GM15510 (cell line): ENCODE results near the gene CDH13.

Experiments
- POLR2A ChIP-seq: IDR thresholded peaks from 3 replicates; pipeline ENCODE4 v1.6.1; 2011; ENCODE audit warnings: borderline replicate concordance; ENCODE audit not compliant: insufficient read length; ENCODE audit errors: extremely low read depth

Gene CDH13

DNA sequence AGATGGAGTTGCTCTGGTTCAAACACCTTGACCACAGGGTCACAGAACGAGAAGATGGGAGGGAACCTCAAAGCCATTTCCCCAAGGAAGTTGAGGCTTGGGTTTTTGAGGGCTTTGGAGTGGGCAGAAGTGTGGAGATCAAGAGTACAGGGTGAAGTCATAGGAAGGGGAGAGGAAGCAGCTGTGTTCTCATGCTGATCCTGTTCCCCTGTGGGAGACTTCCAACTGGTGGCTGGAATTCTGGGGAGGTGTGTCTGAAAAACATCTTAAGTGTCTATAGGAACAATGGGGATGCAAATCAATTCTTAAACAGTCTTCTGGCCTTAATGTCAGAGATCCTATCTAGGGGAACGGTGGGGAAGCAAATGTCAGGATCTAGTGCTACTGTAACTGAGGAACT lies 1142.2 kb downstream of the CDH13 start:
- no peak for TF ChIP-seq POLR2A

DNA sequence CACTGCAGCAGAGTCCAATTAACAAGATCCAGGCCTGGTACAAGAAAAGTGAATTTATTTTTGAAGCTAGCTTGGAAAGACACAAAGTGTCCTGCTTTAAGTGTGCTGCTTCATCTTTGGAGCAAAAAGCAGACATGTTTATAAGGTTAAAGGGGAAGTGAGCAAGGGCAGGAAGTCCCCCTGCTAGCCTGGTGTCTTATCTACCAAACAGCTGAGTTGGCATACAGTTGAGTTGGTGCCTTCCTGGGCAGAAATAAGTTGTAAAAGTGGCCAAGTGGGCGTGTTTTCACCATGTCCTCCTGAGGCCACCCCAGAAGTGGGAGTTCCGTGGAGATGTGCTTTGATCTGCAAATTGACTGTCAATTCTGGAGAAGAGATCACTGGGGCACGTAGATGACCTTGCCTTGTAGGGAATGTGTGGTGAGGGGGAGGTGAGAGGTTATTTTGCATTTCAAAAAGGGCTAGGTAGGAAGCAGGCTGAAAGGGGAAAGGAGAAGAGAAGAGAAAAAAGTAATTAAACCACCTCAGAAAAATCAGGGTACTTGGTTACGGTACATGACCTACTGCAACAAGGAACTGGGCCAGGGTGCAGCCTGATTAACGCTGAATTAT lies 1142.7 kb downstream of the CDH13 start:
- TF ChIP-seq POLR2A = no peak

DNA sequence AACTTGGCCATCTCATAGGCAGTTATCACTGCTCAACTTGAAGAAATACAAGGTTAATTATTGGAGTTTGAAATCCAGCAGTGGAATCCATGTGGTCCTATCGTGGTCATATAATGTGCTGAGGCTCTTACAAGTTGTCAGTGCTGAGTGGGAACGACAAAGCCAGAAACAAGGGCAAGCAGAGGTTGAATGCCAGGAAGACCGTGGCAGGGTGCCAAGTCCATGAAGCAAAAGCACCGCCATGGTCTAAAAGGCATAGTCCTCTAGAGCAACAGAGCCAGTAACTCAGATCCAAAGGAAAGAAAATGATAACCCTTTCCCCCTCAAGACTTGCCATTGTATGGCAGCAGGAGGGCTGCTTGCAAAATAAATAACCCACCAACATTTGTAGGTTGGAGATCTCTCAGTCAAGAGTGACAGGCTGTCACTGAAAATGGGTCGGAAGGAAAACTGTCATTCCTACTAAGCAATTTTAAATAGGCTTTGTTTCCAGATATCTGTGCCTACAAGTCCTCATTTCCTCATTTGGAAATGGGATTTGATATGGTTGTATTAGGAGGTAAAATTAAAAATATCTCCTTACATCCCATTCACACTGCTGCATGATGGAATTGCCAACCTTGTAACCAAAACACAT lies 1144.7 kb downstream of the CDH13 start:
- TF ChIP-seq POLR2A = no peak

DNA sequence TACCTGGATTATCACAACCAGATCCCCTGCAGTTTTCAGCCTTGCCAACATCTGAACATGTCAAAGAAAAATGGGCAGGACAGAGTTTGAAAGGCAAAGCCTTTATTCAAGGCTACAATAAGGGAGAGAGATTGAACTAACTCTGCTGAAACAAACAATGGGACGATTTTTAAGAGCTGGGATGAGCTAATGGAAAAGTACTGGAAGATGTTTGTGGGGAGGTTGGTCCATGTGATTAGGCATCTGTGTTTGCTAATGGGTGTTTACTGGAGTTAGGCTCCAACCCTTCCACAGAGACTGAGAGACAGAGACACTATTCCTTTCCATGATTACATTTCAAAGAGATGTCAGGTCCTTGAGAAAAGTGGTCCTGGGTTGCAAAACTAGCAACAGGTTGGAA lies 1146.0 kb downstream of the CDH13 start:
- no peak for TF ChIP-seq POLR2A

DNA sequence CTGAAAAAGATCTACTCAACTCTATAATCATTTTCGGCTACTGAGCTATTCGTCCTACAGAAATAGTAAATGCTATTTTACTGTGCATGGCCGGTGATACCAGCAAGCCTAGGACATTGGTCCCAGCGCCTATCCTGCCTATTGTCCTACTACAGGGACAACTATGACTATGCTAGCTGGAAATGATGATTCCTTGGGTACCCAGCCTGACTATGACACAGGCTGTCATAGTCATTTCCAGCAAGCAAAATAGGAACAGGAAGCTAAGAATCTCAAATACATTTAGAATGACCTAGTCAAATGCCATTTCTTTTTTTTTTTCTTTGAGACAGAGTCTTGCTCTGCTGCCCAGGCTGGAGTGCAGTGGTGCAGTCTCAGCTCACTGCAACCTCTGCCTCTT lies 1147.3 kb downstream of the CDH13 start:
- no peak for TF ChIP-seq POLR2A

DNA sequence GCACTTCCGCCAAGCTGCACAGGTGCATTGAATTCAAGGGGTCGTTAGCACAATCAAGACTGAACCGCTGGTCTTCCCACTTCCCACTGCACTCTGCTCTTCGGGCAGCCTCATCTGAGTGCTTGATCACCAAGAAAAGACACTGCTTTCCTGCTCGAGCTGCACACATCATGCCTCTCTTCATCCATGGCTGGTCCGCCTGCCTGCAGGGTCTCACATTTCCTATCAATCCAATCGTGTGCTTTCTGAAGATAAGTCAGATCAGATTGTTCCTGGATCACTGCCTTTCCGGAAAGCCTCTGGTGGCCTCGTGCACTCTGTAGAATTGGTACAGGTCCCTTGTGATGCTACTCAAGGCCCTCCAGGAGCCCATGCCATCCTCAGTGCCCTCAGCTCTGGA lies 1150.2 kb downstream of the CDH13 start:
- no peak for TF ChIP-seq POLR2A

DNA sequence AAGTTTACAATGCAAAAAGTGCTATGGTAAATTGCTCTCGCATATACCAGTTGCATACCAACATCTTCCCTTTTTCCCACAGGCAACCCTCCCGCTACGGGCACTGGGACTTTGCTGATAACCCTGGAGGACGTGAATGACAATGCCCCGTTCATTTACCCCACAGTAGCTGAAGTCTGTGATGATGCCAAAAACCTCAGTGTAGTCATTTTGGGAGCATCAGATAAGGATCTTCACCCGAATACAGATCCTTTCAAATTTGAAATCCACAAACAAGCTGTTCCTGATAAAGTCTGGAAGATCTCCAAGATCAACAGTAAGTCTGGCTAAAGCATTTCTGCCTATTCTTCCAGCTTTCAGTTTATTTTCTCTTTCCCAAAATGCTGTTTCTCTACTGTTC lies 1153.1 kb downstream of the CDH13 start:
- no peak for TF ChIP-seq POLR2A

DNA sequence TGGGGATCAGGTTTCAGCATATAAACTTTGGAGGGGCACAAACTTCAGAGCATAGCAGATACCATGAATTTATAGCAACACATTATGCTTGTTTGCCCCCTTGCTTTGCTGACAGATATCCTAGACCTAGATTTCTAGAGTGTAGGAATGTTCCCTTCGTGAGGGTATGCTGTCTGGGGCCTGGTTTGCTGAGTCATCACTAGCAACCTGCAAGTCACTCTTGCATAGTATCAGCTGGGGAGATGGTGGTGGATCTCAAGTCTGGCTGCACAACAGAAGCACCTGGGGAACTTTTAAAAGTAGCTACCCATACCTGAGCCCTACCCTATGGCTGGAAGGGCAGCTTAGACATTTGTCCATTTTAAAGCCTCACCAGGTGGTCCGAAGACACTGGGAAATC lies 1158.7 kb downstream of the CDH13 start:
- no peak for TF ChIP-seq POLR2A

DNA sequence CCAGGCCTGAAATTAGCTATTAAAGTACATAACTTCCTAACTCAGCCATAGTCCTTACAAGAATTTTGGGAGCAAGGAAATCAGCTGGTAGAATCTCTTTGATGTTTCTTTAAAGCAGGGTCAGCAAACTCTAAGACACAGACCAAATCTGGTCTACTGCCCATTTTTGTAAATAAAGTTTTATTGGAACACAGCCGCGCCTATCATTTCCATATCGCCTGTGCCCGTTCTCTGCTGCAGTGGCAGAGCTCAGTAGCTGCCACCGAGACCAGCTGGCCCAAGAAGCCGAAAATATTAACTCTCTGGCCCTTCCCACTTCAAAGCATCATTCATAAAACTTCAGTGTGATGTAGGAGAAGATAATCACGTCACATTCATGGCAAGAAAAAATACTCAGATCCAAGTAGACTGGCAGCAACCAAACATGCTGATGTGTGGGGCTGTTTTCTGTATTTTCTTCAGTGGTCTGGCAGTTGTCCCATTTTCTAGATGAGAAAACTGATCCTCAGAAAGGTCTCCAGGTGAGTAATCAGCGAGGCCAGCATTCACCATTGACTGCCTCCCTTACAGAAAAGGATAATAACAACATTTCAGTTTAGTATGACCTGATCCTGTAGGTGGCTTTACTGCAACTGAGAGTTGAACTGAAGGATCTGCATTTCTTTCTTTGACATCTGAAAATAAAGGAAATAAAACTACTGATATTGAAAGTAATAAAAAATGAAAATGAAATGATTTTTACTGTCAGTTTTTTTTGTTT lies 1163.1 kb downstream of the CDH13 start:
- TF ChIP-seq POLR2A = no peak

DNA sequence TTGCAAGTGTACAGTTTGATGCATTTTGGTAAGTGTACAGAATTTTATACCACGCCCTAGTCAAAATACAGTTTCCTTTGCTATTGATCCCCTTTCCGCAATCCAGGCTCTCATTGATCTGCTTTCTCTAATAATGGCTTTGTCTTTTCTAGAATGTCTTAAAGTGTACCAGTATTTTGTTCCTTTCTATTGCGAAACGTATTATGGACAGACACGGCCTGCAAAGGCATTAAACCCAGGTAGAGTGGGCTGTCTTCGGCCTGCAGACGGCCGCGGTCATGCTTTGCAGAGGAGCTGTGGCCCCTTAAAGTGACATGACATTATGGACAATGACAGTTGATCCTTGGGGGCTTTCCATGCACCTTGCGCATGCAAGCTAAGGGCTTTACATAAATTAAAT lies 1165.1 kb downstream of the CDH13 start:
- TF ChIP-seq POLR2A = no peak

DNA sequence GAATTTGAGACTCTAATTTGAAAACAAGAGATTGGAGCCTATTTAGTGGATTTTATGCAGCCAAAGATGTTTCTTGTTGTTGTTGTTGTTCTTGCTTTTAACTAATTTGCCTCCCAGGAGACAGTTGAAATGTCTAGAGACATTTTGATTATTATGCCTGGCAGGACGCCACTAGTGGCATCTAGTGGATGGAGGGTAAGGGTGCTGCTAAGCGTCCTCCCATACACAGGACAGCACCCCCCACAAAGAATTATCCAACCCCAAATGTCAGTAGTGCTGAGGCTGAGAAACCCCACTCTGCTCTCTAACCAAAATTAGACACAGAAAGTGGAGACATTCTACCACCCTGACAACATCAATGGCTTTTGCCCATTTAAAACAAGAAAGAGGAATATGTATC lies 1165.6 kb downstream of the CDH13 start:
- no peak for TF ChIP-seq POLR2A

DNA sequence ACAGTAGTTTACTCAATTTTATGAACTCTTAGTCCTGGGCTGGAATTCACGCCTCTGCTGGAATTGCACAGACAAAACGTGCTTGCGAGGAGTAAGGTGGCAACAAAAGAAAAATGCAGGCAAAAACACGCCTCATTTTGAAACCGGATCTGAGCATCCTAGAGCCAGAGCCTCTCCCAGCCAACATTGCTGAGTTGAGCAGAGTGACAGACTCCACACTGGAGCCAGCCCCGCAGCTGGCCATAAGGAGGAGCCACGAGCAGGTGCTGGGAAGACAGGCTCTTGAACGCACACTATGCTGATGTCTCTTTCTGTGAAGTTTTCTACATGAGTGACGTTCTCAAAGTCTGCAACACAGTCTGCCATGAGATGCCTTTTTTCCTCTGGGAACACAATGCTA lies 1166.4 kb downstream of the CDH13 start:
- TF ChIP-seq POLR2A = no peak

DNA sequence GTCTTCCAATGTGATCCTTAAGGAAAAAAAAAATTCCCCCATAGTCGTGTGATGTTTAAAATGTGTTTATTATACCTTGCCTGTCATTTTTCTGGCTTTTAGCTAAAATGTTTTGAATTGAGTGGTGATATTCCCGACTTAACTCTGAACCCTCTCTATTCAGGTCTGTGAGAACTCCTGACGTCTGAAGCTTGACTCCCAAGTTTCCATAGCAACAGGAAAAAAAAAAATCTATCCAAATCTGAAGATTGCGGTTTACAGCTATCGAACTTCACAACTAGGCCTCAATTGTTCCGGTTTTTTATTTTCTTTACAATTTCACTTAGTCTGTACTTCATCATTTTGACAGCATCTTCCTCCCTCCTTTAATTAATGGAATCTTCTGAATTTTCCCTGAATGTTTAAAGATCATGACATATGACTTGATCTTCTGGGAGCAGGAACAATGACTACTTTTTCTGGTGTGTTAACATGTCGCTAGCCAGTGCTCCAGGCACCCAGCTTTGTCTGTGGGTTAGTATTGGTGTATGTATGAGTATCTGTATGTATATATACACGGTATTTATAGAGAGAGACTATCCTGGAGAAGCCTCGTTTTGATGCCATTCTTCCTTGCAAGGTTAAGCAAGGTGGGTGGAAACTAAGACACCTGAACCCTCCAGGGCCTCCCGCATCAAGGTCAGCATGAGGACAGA lies 1168.2 kb downstream of the CDH13 start:
- TF ChIP-seq POLR2A = no peak

DNA sequence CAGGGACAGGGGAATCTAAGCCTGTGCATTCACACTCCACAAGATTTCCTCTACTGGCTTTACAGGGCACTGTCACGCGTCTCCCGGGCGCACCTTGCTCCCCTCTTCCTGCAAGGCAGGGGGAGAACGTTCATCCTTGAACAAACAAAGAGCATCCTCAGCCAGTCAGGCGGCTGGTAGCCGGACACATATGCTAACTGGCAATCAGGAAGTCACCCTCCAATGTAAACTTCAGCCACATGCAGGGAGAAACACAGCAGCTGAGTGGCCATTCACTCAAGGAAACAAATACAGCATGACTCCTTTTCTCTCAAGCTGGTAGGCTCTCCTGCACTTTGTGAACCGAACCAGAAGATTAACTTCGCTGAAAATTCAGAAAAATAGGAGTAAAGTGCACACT lies 1170.2 kb downstream of the CDH13 start:
- TF ChIP-seq POLR2A = no peak

DNA sequence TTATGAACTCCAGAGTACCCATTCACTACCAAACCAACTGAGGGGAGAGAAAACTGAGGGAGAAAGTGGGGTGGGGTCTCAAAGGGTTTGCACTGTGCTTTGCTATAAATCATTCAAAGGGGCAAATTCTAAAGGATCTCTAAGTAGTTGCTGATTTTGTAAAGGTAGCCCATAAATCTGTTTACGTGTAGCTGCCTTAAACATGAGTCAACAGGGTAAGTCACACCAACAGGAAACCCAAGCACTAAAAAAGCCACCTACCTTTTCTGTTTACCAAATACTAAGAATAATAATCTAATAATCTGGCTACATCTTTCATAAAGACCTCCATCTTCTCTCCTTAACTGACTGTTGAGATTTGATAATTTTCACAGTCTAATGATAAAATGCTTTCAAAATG lies 1172.6 kb downstream of the CDH13 start:
- TF ChIP-seq POLR2A = no peak
